ENCODE data around the gene SPTA1.

GRCh38 chr1:158717344-158717743 lies 30.8 kb upstream of the SPTA1 start:
- TF ChIP-seq MAX (IDR thresholded peaks at IDR 0.05) (no peak), CEBPB (IDR thresholded peaks at IDR 0.05; ENCODE audit: low read depth) (no peak), SP1 (IDR thresholded peaks at IDR 0.05; ENCODE audit: low read depth) (no peak), EZH2 (IDR thresholded peaks at IDR 0.05) (no peak), FOSL1 (IDR thresholded peaks at IDR 0.05; ENCODE audit: low read depth) (no peak), REST (IDR thresholded peaks at IDR 0.05; ENCODE audit: low read depth) (no peak), POLR2A (IDR thresholded peaks at IDR 0.05; ENCODE audit: borderline replicate concordance, extremely low read depth, insufficient read depth, insufficient read length) (no peak)
- TF ChIP-seq, protein P1, sequence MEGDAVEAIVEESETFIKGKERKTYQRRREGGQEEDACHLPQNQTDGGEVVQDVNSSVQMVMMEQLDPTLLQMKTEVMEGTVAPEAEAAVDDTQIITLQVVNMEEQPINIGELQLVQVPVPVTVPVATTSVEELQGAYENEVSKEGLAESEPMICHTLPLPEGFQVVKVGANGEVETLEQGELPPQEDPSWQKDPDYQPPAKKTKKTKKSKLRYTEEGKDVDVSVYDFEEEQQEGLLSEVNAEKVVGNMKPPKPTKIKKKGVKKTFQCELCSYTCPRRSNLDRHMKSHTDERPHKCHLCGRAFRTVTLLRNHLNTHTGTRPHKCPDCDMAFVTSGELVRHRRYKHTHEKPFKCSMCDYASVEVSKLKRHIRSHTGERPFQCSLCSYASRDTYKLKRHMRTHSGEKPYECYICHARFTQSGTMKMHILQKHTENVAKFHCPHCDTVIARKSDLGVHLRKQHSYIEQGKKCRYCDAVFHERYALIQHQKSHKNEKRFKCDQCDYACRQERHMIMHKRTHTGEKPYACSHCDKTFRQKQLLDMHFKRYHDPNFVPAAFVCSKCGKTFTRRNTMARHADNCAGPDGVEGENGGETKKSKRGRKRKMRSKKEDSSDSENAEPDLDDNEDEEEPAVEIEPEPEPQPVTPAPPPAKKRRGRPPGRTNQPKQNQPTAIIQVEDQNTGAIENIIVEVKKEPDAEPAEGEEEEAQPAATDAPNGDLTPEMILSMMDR (IDR thresholded peaks at IDR 0.05 in 2 of 3, conservative IDR thresholded peaks at IDR 0.05 in 1 of 3; ENCODE audit: borderline replicate concordance in 1 of 3, insufficient read depth in 1 of 3, low read depth in 2 of 3, low read length in 2 of 3): no peak
